ENCODE measurements around the gene POP4. TPM values are rescaled to one million over a fixed set of nuclear protein-coding genes. Genes with fewer than 3 reads are reported as not detected.

The POP4 gene
- total and polyA plus RNA-seq, 2 of the 13 experiments (the other 11 are each of a cell fraction or from before 2014, with no cell fraction given): 32.2 to 84.0 TPM

- CTCF ChIA-PET (ENCODE audit: low intra/inter-chr PET ratio, low total read pairs): no interaction called here
- TF ChIP-seq SMAD3 (CRISPR knock-in tag; IDR thresholded peaks at IDR 0.05) (no peak), SP5 (CRISPR knock-in tag; IDR thresholded peaks at IDR 0.05; ENCODE audit: borderline replicate concordance, low read depth) (peak; percentile 51; the same call in 1 of the 2 replicates), HIVEP1 (CRISPR knock-in tag; IDR thresholded peaks at IDR 0.05) (peak; percentile 15; the same call in 1 of the 2 replicates), SP1 (IDR thresholded peaks at IDR 0.05) (no peak), SP1 (CRISPR knock-in tag; IDR thresholded peaks at IDR 0.05) (peak; percentile 66; the same call in 1 of the 2 replicates), KDM4B (CRISPR knock-in tag; IDR thresholded peaks at IDR 0.05) (0 out of 2 replicates have a peak, but pooled peaks have one; percentile 28), SIN3B (IDR thresholded peaks at IDR 0.05; ENCODE audit: low read length) (no peak), SRSF1 (optimal IDR thresholded peaks at IDR 0.05; ENCODE audit: low read depth, low read length) (peak; percentile 14), ZBTB2 (CRISPR knock-in tag; IDR thresholded peaks at IDR 0.05; ENCODE audit: low read depth) (no peak), PITX1 (CRISPR knock-in tag; IDR thresholded peaks at IDR 0.05) (no peak), PATZ1 (CRISPR knock-in tag; IDR thresholded peaks at IDR 0.05) (peak; percentile 65), HOXA3 (CRISPR knock-in tag; IDR thresholded peaks at IDR 0.05) (peak; percentile 12; the same call in 1 of the 2 replicates), NR2F6 (IDR thresholded peaks at IDR 0.05) (no peak), NR2F6 (CRISPR knock-in tag; IDR thresholded peaks at IDR 0.05) (peak; percentile 50; the same call in 1 of the 2 replicates), MED8 (CRISPR knock-in tag; IDR thresholded peaks at IDR 0.05; ENCODE audit: insufficient replicate concordance) (no peak), ZNF883 (CRISPR knock-in tag; IDR thresholded peaks at IDR 0.05; ENCODE audit: not compliant biosample characterization) (no peak)
- TF ChIP-seq, protein P1, sequence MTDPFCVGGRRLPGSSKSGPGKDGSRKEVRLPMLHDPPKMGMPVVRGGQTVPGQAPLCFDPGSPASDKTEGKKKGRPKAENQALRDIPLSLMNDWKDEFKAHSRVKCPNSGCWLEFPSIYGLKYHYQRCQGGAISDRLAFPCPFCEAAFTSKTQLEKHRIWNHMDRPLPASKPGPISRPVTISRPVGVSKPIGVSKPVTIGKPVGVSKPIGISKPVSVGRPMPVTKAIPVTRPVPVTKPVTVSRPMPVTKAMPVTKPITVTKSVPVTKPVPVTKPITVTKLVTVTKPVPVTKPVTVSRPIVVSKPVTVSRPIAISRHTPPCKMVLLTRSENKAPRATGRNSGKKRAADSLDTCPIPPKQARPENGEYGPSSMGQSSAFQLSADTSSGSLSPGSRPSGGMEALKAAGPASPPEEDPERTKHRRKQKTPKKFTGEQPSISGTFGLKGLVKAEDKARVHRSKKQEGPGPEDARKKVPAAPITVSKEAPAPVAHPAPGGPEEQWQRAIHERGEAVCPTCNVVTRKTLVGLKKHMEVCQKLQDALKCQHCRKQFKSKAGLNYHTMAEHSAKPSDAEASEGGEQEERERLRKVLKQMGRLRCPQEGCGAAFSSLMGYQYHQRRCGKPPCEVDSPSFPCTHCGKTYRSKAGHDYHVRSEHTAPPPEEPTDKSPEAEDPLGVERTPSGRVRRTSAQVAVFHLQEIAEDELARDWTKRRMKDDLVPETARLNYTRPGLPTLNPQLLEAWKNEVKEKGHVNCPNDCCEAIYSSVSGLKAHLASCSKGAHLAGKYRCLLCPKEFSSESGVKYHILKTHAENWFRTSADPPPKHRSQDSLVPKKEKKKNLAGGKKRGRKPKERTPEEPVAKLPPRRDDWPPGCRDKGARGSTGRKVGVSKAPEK (CRISPR knock-in tag; IDR thresholded peaks at IDR 0.05; ENCODE audit: borderline replicate concordance): no peak
Measured at GRCh38 chr19:29665215-29665825, 59.2 kb downstream of the POP4 start, which contains the start of gene PLEKHF1. Gene PLEKHF1, plus strand, starts transcription at chr19:29665461. Its CDS starts 8,379 bp downstream, at chr19:29673840.

More at GRCh38 chr19:29665215-29665825, 59.2 kb downstream of the POP4 start, which contains the start of gene PLEKHF1:
- H3K4me3 ChIP-seq (replicated peaks in 1 of 3; ENCODE audit: insufficient read depth in 1 of 3, low read depth in 2 of 3, low read length in 3 of 3): peak within 1 kb of the TSS; percentile 68 to 90 (median 73)
- no peak for FAIRE-seq
- peak within 1 kb of the TSS; percentile 62 for H2AFZ ChIP-seq (ENCODE audit: low read length)
- WGBS (ENCODE audit: low lambda C conversion rate): 0% methylated on average over 8 of the region's 75 CpGs
- peak within 1 kb of the TSS; percentile 66 for H3K9ac ChIP-seq (ENCODE audit: insufficient read depth, low read depth, low read length)
- H3K4me1 ChIP-seq (ENCODE audit: insufficient read depth, low read length): peaks cover 54% of the 10 kb centered on the region
- peak within 1 kb of the TSS; percentile 48 for H3K27ac ChIP-seq (ENCODE audit: extremely low read length, insufficient read depth, low read length)
- POLR2A ChIA-PET: interaction anchor here (1.2 to 4.1 kb wide), 4 partner anchors 47 to 59 kb away, joined by 4 to 32 read pairs (median 6); partner anchors contain the start of genes C19orf12 and POP4
- DNase-seq (ENCODE audit: low spot score): peak; percentile 58
- H4K20me1 ChIP-seq (ENCODE audit: insufficient read depth, low read length): peaks cover 5% of the 10 kb centered on the region; the same call in 1 of the 2 replicates
- no TSS peak for BruUV-seq (replicated peaks)
- no peaks in the 10 kb centered on the region for H3K79me2 ChIP-seq (ENCODE audit: insufficient read depth, low read length)
- H3K36me3 ChIP-seq (replicated peaks in 1 of 2; ENCODE audit: control insufficient read depth in 1 of 2, insufficient read depth in 2 of 2, low read length in 2 of 2): no peaks in the 10 kb centered on the region
- in situ Hi-C loops (cut with HindIII; ENCODE audit: extremely low pct_ligation_motif_present, low pct_unique_long_range_greater_than_20kb) (no loop called here), intact Hi-C loops (cut with micrococcal nuclease; ENCODE audit: unreplicated experiment) (loop anchor here (2.0 kb wide), 1 partner anchor 55 kb away; no protein-coding TSS in a partner anchor)
- no peaks in the 10 kb centered on the region for H3K9me3 ChIP-seq (ENCODE audit: low read length)
- H3K4me2 ChIP-seq (ENCODE audit: low read depth, low read length): peak within 1 kb of the TSS; percentile 91
- peak; percentile 90 for ATAC-seq
- peaks cover 10 to 20% of the 10 kb centered on the region in 2 experiments; a peak in 4 of 5 replicates for H3K27me3 ChIP-seq (ENCODE audit: control insufficient read depth in 1 of 2, insufficient read depth in 2 of 2, low read length in 2 of 2)
